Gastrocnemius medialis (tissue), 4 donors: ENCODE measurements around the gene LMNTD1.
"Not testable (repeated sequence)": the region's sequence is repeated elsewhere in the genome, so short reads cannot be mapped to it uniquely, and the experiment has no call there.

Source experiments
- CTCF ChIP-seq, 5 experiments: fragments of 450-650 bp in 3 of 5; fragments of 200-600 bp in 2 of 5; sonication (generic) in 2 of 5; IDR thresholded peaks in 4 of 5; conservative IDR thresholded peaks in 1 of 5; 1 replicate in 4 of 5; 2 replicates in 1 of 5; pipeline ENCODE4 v1.5.1; 2016 to 2019; ENCODE audit warnings: antibody characterized with exemption in 5 of 5, mild to moderate bottlenecking in 3 of 5, moderate library complexity in 3 of 5
- POLR2A ChIP-seq, 2 donors: fragments of 450-650 bp; IDR thresholded peaks; one replicate each; pipeline ENCODE4 v1.6.1; 2017; ENCODE audit warnings: antibody characterized with exemption in 2 of 2, mild to moderate bottlenecking in 2 of 2, moderate library complexity in 2 of 2

- not testable (repeated sequence) for TF ChIP-seq CTCF (IDR thresholded peaks at IDR 0.05 in 4 of 5, conservative IDR thresholded peaks at IDR 0.05 in 1 of 5); POLR2A (IDR thresholded peaks at IDR 0.05)
Measured at GRCh38 chr12:25488956-25489870, 63.9 kb downstream of the LMNTD1 start.
